ENCODE results near the gene GABRA6. TPM values are rescaled to one million over a fixed set of nuclear protein-coding genes. Genes with fewer than 3 reads are reported as not detected.
"Not testable (repeated sequence)": the region's sequence is repeated elsewhere in the genome, so short reads cannot be mapped to it uniquely, and the experiment has no call there.

GABRA6 gene
- total RNA-seq = not detected in 2 replicates

- H3K27ac Mint-ChIP-seq = no peak within 1 kb of the TSS
- H3K27me3 Mint-ChIP-seq (ENCODE audit: low read depth) = no peaks in the 10 kb centered on the region
- intact Hi-C loops (cut with micrococcal nuclease) = no loop called here
- H3K4me1 Mint-ChIP-seq (ENCODE audit: low read depth) = no peaks in the 10 kb centered on the region
- no peaks in the 10 kb centered on the region for H3K36me3 Mint-ChIP-seq (ENCODE audit: low read depth)
- peaks cover 3% of the 10 kb centered on the region for H3K9me3 Mint-ChIP-seq
- no peak for DNase-seq (ENCODE audit: low spot score)
- no peak within 1 kb of the TSS for H3K4me3 Mint-ChIP-seq (ENCODE audit: low read depth)
Observed at GRCh38 chr5:161685461-161685860, at the start of gene GABRA6. GABRA6 (plus strand) TSS chr5:161685721; CDS start chr5:161685990, 269 bp downstream.

GRCh38 chr5:161637591-161637990 lies 47.9 kb upstream of the GABRA6 start:
- no peaks in the 10 kb centered on the region for H3K4me1 Mint-ChIP-seq (ENCODE audit: low read depth)
- no peak overlapping the region for H3K27ac Mint-ChIP-seq
- peaks cover 3% of the 10 kb centered on the region for H3K9me3 Mint-ChIP-seq
- intact Hi-C loops (cut with micrococcal nuclease) = no loop called here
- H3K4me3 Mint-ChIP-seq (ENCODE audit: low read depth) = no peak overlapping the region
- H3K27me3 Mint-ChIP-seq (ENCODE audit: low read depth) = no peaks in the 10 kb centered on the region
- DNase-seq (ENCODE audit: low spot score) = no peak
- H3K36me3 Mint-ChIP-seq (ENCODE audit: low read depth) = no peaks in the 10 kb centered on the region

GRCh38 chr5:161641444-161641843 lies 44.1 kb upstream of the GABRA6 start:
- H3K9me3 Mint-ChIP-seq = no peaks in the 10 kb centered on the region
- no peaks in the 10 kb centered on the region for H3K36me3 Mint-ChIP-seq (ENCODE audit: low read depth)
- no peaks in the 10 kb centered on the region for H3K27me3 Mint-ChIP-seq (ENCODE audit: low read depth)
- no peak for DNase-seq (ENCODE audit: low spot score)
- intact Hi-C loops (cut with micrococcal nuclease) = no loop called here
- H3K27ac Mint-ChIP-seq = no peak overlapping the region
- H3K4me3 Mint-ChIP-seq (ENCODE audit: low read depth) = no peak overlapping the region
- H3K4me1 Mint-ChIP-seq (ENCODE audit: low read depth) = no peaks in the 10 kb centered on the region

GRCh38 chr5:161645264-161645663 lies 40.3 kb upstream of the GABRA6 start:
- Mint-ChIP-seq H3K27me3 (ENCODE audit: low read depth) (no peaks in the 10 kb centered on the region), H3K4me3 (ENCODE audit: low read depth) (no peak overlapping the region), H3K27ac (no peak overlapping the region), H3K9me3 (peaks cover 5% of the 10 kb centered on the region), H3K36me3 (ENCODE audit: low read depth) (no peaks in the 10 kb centered on the region), H3K4me1 (ENCODE audit: low read depth) (no peaks in the 10 kb centered on the region)
- DNase-seq (ENCODE audit: low spot score) = no peak
- intact Hi-C loops (cut with micrococcal nuclease) = no loop called here

GRCh38 chr5:161651926-161652325 lies 33.6 kb upstream of the GABRA6 start:
- intact Hi-C loops (cut with micrococcal nuclease); H3K4me1 Mint-ChIP-seq (ENCODE audit: low read depth); H3K27ac Mint-ChIP-seq; H3K4me3 Mint-ChIP-seq (ENCODE audit: low read depth); H3K27me3 Mint-ChIP-seq (ENCODE audit: low read depth); DNase-seq (ENCODE audit: low spot score); H3K36me3 Mint-ChIP-seq (ENCODE audit: low read depth): not testable (repeated sequence)
- peaks cover 14% of the 10 kb centered on the region for H3K9me3 Mint-ChIP-seq

- intact Hi-C loops (cut with micrococcal nuclease) = no loop called here
- no peak for DNase-seq (ENCODE audit: low spot score)
- H3K27me3 Mint-ChIP-seq (ENCODE audit: low read depth) = no peaks in the 10 kb centered on the region
Observed at GRCh38 chr5:161660806-161661205, 24.7 kb upstream of the GABRA6 start.

GRCh38 chr5:161663431-161663830 lies 22.1 kb upstream of the GABRA6 start:
- Mint-ChIP-seq H3K27me3 (ENCODE audit: low read depth) (no peaks in the 10 kb centered on the region), H3K4me3 (ENCODE audit: low read depth) (no peak overlapping the region), H3K9me3 (peaks cover 14% of the 10 kb centered on the region), H3K4me1 (ENCODE audit: low read depth) (no peaks in the 10 kb centered on the region), H3K27ac (no peak overlapping the region), H3K36me3 (ENCODE audit: low read depth) (no peaks in the 10 kb centered on the region)
- DNase-seq (ENCODE audit: low spot score) = no peak
- intact Hi-C loops (cut with micrococcal nuclease) = no loop called here

More at GRCh38 chr5:161660806-161661205, 24.7 kb upstream of the GABRA6 start:
- Mint-ChIP-seq H3K27ac (no peak overlapping the region), H3K36me3 (ENCODE audit: low read depth) (no peaks in the 10 kb centered on the region), H3K4me1 (ENCODE audit: low read depth) (no peaks in the 10 kb centered on the region), H3K4me3 (ENCODE audit: low read depth) (no peak overlapping the region), H3K9me3 (peaks cover 8% of the 10 kb centered on the region)

- no peak for DNase-seq (ENCODE audit: low spot score)
- no peaks in the 10 kb centered on the region for H3K27me3 Mint-ChIP-seq (ENCODE audit: low read depth)
- H3K4me3 Mint-ChIP-seq (ENCODE audit: low read depth) = no peak overlapping the region
- H3K9me3 Mint-ChIP-seq = no peaks in the 10 kb centered on the region
- intact Hi-C loops (cut with micrococcal nuclease) = no loop called here
- no peak overlapping the region for H3K27ac Mint-ChIP-seq
- H3K36me3 Mint-ChIP-seq (ENCODE audit: low read depth) = no peaks in the 10 kb centered on the region
- no peaks in the 10 kb centered on the region for H3K4me1 Mint-ChIP-seq (ENCODE audit: low read depth)
Observed at GRCh38 chr5:161676103-161676502, 9.4 kb upstream of the GABRA6 start.

- Mint-ChIP-seq H3K27me3 (ENCODE audit: low read depth) (no peaks in the 10 kb centered on the region), H3K4me1 (ENCODE audit: low read depth) (no peaks in the 10 kb centered on the region)
- intact Hi-C loops (cut with micrococcal nuclease) = no loop called here
Observed at GRCh38 chr5:161686149-161686548, 628 bp downstream of the GABRA6 start.

GRCh38 chr5:161686881-161687280 lies 1.4 kb downstream of the GABRA6 start:
- no peak for DNase-seq (ENCODE audit: low spot score)
- H3K36me3 Mint-ChIP-seq (ENCODE audit: low read depth) = no peaks in the 10 kb centered on the region
- H3K27me3 Mint-ChIP-seq (ENCODE audit: low read depth) = no peaks in the 10 kb centered on the region
- intact Hi-C loops (cut with micrococcal nuclease) = no loop called here
- H3K27ac Mint-ChIP-seq = no peak overlapping the region
- no peaks in the 10 kb centered on the region for H3K4me1 Mint-ChIP-seq (ENCODE audit: low read depth)
- no peak overlapping the region for H3K4me3 Mint-ChIP-seq (ENCODE audit: low read depth)
- peaks cover 3% of the 10 kb centered on the region for H3K9me3 Mint-ChIP-seq

More at GRCh38 chr5:161686149-161686548, 628 bp downstream of the GABRA6 start:
- Mint-ChIP-seq H3K27ac (no peak overlapping the region), H3K9me3 (peaks cover 3% of the 10 kb centered on the region), H3K36me3 (ENCODE audit: low read depth) (no peaks in the 10 kb centered on the region), H3K4me3 (ENCODE audit: low read depth) (no peak overlapping the region)
- no peak for DNase-seq (ENCODE audit: low spot score)

- no peak overlapping the region for H3K4me3 Mint-ChIP-seq (ENCODE audit: low read depth)
- no peaks in the 10 kb centered on the region for H3K36me3 Mint-ChIP-seq (ENCODE audit: low read depth)
- no peaks in the 10 kb centered on the region for H3K4me1 Mint-ChIP-seq (ENCODE audit: low read depth)
- no peaks in the 10 kb centered on the region for H3K27me3 Mint-ChIP-seq (ENCODE audit: low read depth)
- intact Hi-C loops (cut with micrococcal nuclease) = no loop called here
- H3K27ac Mint-ChIP-seq = no peak overlapping the region
- no peak for DNase-seq (ENCODE audit: low spot score)
- peaks cover 3% of the 10 kb centered on the region for H3K9me3 Mint-ChIP-seq
Observed at GRCh38 chr5:161687316-161687715, 1.8 kb downstream of the GABRA6 start.

- intact Hi-C loops (cut with micrococcal nuclease) = no loop called here
- Mint-ChIP-seq H3K4me3 (ENCODE audit: low read depth) (no peak overlapping the region), H3K9me3 (no peaks in the 10 kb centered on the region), H3K27ac (no peak overlapping the region), H3K4me1 (ENCODE audit: low read depth) (no peaks in the 10 kb centered on the region), H3K36me3 (ENCODE audit: low read depth) (no peaks in the 10 kb centered on the region), H3K27me3 (ENCODE audit: low read depth) (no peaks in the 10 kb centered on the region)
- DNase-seq (ENCODE audit: low spot score) = no peak
Observed at GRCh38 chr5:161691911-161692310, 6.4 kb downstream of the GABRA6 start.

GRCh38 chr5:161697001-161697400 lies 11.5 kb downstream of the GABRA6 start:
- Mint-ChIP-seq H3K4me1 (ENCODE audit: low read depth) (no peaks in the 10 kb centered on the region), H3K27me3 (ENCODE audit: low read depth) (no peaks in the 10 kb centered on the region), H3K4me3 (ENCODE audit: low read depth) (no peak overlapping the region), H3K27ac (no peak overlapping the region), H3K9me3 (peaks cover 3% of the 10 kb centered on the region), H3K36me3 (ENCODE audit: low read depth) (no peaks in the 10 kb centered on the region)
- DNase-seq (ENCODE audit: low spot score) = no peak
- intact Hi-C loops (cut with micrococcal nuclease) = no loop called here

- Mint-ChIP-seq H3K4me1 (ENCODE audit: low read depth) (no peaks in the 10 kb centered on the region), H3K36me3 (ENCODE audit: low read depth) (no peaks in the 10 kb centered on the region), H3K4me3 (ENCODE audit: low read depth) (no peak overlapping the region), H3K27ac (no peak overlapping the region), H3K27me3 (ENCODE audit: low read depth) (no peaks in the 10 kb centered on the region), H3K9me3 (peaks cover 3% of the 10 kb centered on the region)
- intact Hi-C loops (cut with micrococcal nuclease) = no loop called here
- DNase-seq (ENCODE audit: low spot score) = no peak
Observed at GRCh38 chr5:161700065-161700464, 14.5 kb downstream of the GABRA6 start.

Data from activated T-helper 2 cell treated with anti-CD3 and anti-CD28 coated beads, Interferon-gamma antibody, Interleukin-2, Interleukin-4, amounts not matched to agents 10 μg/mL and 5 μg/mL and 100 μg/mL, durations not matched to agents 14 hours and 24 hours and 36 hours (primary cell).